GM21360 (cell line): ENCODE results near the gene COA1.
"Not testable (repeated sequence)": the region's sequence is repeated elsewhere in the genome, so short reads cannot be mapped to it uniquely, and the experiment has no call there.

Experiments used
- ATAC-seq: cut with Tn5 transposase; IDR thresholded peaks from one replicate; pipeline ENCODE4 v1.9.1; 2021; ENCODE audit warnings: mild to moderate bottlenecking, moderate library complexity; ENCODE audit not compliant: unreplicated experiment

Gene COA1, protein sequence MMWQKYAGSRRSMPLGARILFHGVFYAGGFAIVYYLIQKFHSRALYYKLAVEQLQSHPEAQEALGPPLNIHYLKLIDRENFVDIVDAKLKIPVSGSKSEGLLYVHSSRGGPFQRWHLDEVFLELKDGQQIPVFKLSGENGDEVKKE

DNA sequence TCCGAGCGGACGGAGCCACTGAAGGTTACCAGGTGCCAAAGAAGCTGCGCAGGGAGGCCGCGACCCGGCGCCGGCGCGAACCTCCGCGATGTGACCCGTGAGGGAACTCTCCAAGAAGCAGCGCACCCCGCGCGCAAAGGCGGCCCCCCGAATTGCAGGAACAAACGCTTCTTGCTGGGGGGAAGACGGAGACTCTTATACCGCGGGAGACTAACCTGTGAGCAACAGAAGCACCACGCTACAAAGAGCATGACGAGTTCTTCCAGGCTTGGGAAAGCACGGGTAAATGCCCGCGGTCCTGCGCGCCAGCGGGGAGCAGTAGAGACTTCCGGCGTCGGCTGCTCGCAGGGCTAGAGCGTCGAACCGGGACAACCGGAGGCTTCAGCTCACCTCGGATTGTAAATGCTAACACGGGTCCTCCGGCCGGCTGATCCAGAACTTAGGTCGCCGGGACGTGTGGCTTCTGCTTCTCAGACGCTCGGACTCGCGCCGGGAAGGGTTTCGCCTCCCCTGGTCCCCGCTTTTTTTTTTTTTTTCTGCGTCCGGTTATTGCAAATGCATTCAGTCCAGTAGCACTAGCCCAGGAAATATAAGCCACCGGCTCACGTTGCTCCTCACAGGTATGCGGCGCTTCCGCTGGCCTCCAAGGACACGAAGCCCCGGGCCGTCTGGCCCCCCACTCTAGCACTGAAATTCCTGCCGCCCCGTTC is at the start of gene COA1:
TSS of gene COA1 (minus strand) at position 310 of the 710 bp plus-strand sequence. CDS start 80,909 bp downstream, outside the sequence.
- ATAC-seq, result peak; percentile 65

DNA sequence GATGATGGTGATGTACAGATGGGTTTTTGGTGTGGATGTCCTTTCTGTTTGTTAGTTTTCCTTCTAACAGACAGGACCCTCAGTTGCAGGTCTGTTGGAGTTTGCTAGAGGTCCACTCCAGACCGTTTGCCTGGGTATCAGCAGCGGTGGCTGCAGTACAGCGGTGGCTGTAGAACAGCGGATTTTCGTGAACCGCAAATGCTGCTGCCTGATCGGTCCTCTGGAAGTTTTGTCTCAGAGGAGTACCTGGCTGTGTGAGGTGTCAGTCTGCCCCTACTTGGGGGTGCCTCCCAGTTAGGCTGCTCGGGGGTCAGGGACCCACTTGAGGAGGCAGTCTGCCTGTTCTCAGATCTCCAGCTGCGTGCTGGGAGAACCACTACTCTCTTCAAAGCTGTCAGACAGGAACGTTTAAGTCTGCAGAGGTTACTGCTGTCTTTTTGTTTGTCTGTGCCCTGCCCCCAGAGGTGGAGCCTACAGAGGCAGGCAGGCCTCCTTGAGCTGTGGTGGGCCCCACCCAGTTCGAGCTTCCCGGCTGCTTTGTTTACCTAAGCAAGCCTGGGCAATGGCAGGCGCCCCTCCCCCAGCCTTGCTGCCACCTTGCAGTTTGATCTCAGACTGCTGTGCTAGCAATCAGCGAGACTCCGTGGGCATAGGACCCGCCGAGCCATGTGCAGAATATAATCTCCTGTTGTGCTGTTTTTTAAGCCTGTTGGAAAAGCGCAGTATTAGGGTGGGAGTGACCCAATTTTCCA is 49.1 kb upstream of the COA1 start:
- ATAC-seq, result not testable (repeated sequence)

DNA sequence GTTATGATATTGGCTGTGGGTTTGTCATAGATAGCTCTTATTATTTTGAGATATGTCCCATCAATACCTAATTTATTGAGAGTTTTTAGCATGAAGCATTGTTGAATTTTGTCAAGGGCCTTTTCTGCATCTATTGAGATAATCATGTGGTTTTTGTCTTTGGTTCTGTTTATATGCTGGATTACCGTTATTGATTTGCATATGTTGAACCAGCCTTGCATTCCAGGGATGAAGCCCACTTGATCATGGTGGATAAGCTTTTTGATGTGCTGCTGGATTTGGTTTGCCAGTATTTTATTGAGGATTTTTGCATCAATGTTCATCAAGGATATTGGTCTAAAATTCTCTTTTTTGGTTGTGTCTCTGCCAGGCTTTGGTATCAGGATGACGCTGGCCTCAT is 45.9 kb upstream of the COA1 start:
- ATAC-seq, result not testable (repeated sequence)

DNA sequence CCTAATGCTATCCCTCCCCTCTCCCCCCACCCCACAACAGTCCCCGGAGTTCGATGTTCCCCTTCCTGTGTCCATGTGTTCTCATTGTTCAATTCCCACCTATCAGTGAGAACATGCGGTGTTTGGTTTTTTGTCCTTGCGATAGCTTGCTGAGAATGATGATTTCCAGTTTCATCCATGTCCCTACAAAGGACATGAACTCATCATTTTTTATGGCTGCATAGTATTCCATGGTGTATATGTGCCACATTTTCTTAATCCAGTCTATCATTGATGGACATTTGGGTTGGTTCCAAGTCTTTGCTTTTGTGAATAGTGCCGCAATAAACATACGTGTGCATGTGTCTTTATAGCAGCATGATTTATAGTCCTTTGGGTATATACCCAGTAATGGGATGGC is 43.9 kb upstream of the COA1 start:
- ATAC-seq, result not testable (repeated sequence)

DNA sequence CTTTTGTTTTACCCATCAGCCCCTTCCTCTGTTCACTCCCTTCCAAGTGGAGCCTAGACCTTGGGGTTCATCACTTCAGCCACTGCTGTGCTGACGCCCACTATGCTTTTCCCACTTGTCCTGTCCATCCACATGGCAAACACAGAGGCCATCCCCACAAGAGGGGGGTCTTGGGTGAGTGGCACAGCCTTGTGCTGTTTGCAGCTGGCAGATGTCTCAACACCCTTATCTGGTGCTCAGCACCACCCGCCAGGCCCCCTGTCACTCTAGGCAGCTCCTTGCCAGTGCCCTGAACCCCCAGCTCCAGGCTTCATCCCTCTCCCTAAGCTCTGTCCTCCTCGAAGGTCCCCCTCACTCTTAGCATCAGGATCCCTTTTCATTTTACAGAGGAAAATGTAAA is 42.2 kb upstream of the COA1 start:
- no peak for ATAC-seq

DNA sequence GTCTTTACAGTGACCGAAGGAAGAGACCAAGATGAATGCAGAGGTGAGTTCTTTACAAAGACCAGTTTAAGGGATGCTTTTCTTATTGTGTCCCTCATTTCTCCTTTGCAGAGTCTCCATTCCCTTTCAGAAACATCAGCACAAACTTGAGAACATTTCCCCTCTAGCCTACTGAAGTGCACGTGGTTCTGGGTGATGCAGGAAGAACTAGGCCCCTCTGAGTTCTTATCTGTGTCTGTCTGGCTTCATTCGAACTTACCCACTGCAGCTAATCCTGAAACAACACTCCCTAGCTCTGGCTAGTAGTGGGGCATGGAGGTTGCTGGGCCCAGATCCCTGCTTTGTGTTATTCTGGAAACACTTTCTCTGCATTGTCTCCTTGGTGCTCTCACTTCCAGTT is 41.8 kb upstream of the COA1 start:
- ATAC-seq, result no peak

DNA sequence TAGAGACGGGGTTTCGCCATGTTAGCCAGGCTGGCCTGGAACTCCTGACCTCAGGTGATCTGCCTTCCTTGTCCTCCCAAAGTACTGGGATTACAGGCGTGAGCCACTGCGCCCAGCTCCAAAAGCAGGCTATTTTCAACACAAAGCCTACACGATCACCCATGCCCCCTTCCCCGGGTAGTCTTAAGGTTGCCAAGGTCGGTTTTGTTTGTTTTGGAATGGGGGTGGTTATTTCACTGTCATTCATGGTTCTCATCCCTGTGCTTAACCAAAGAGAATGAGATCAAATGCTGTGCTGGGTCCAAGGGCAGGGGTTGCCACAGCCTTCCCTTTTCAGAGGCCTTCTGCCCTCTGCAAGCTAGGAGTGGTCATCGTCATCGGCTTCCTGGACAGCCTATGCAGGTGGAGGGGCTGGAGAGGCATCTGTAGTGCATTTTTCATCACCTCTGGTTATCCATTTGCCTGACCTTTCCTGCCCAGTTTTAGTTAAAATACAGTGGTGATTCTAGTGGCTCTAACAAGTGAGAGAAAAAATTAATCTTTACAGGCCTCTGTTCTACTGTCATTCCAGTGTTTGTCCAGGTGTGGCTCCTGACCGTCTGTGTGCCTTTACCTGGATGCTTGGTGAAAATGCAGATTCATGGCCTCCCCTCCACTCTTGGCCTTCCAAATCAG is 40.6 kb upstream of the COA1 start:
- no peak for ATAC-seq

DNA sequence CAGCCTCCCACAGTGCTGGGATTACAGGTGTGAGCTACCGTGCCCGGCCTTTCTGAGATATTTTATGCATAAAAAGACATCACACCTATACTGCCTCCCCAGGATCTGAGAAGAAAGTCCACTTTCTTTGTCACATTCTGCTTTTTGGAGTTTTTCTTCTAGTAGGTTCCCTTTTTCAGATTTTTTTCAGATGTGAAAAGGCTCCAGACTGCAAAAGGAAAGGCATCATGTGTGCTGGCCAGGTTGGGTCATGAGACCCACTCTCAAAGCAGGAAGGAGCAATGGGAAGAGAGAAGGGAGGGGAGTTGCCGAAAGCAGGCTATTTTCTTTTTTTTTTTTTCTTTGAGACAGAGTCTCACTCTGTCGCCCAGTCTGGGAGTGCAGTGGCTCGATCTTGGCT is 40.0 kb upstream of the COA1 start:
- ATAC-seq, result no peak

DNA sequence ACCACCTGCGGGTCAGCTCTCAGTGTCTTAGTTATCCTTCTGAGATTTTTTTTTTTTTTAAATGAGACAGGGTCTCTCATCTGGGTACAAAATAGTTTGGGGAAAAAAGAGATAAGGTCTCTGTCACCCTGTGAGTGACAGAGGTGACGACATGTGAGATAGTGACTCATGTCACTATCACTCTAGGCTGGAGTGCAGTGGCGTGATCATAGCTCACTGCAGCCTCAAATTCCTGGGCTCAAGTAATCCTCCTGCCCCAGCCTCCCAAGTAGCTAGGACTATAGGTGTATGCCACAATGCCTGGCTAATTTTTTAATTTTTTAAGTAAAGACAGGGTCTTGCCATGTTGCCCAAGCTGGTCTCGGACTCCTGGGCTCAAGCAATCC is 39.6 kb upstream of the COA1 start:
- ATAC-seq, result no peak

DNA sequence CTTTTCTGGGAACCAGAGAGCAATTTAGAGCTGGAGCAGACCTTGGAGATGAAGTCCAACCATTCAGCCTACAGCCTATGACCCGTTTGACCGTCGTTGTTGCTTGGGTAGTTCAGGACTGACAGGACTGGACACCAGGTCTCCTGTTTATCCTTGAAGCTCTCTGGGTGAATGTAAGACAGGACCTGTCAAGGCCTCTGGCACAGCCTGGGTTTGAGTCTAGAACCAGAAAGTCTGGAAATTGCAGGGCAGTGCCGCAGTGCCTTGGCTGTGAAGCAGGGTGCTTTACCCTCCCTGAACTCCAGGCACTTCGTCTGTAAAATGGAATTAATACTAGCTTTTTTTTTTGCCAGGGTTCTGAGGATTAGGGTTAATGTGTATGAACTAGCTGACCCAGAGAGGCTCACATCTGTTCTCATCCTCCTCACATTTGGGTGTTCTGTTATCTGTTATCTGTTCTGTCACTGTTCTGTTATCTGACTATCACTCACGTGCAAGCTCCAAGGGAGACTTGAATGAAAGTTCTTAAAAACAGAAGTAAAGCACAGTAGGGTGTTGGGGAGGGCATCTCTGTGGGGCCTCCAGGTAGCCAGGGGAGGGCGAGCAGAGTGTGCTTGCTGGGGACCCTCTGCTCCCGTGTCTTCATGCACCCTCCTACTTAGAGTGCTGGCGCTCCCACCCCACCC is 39.0 kb upstream of the COA1 start:
- ATAC-seq, result no peak

DNA sequence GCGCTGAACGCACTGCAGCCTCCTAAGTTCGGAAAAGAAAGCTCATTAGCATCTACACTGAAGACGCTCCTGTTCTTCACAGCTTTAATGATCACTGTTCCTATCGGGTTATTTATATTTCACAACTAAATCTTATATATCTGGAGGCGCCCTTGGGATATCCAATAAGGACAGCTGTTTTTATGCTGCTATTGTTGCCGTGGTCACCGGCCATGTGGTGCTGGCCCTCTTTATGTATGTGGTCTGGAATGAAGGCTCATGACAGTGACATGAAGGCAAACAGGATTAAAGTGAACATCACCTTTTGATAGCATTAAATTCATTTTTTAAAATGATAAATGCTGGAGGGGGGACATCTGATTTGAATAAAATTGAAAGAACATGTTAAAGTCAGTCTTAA is 38.0 kb upstream of the COA1 start:
- ATAC-seq, result no peak

DNA sequence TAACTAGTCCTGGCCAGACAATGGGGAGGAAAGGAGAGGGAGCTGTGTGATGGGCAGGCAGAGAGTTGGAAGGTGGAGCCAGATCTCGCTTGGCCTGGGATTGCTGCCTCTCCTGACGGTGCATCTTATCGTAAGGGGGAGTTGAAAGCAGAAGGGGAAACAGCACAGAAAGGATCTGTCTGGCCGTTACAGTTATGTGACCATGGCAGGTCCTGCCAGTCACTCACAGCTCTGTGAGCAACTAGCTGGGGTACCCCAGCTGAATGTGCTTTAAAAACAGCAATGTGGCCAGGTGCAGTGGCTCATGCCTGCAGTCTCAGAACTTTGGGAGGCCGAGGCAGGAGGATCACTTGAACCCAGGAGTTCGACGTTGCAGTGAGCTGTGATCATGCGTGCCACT is 37.2 kb upstream of the COA1 start:
- ATAC-seq, result no peak

DNA sequence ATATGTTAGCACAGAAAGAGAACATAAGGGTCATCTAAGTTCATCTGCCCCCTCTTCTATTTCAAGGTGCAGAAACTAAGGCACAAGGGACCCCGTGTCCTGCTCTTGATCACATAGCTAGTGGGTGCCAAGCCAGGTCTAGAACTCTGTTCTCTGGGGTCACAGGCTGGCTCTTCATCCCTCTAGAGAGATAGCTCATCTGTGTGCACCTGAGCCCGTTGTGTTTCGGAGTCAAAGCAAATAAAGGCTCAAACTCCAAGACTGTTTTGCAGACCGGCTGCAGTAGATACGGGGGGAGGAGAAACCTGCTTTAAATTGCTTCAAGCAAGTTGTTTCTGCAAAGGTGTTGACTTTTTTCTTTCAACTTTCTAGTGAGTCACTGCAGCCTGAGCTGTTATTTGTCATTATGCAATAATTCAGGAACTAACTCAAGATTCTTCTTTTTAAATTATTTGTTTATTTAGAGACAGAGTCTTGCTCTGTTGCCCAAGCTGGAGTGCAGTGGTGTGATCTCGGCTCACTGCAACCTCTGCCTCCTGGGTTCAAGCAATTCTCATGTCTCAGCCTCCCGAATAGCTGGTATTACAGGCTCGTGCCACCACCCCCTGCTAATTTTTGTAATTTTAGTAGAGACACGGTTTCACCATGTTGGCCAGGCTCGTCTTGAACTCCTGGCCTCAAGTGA is 35.6 kb upstream of the COA1 start:
- no peak for ATAC-seq

DNA sequence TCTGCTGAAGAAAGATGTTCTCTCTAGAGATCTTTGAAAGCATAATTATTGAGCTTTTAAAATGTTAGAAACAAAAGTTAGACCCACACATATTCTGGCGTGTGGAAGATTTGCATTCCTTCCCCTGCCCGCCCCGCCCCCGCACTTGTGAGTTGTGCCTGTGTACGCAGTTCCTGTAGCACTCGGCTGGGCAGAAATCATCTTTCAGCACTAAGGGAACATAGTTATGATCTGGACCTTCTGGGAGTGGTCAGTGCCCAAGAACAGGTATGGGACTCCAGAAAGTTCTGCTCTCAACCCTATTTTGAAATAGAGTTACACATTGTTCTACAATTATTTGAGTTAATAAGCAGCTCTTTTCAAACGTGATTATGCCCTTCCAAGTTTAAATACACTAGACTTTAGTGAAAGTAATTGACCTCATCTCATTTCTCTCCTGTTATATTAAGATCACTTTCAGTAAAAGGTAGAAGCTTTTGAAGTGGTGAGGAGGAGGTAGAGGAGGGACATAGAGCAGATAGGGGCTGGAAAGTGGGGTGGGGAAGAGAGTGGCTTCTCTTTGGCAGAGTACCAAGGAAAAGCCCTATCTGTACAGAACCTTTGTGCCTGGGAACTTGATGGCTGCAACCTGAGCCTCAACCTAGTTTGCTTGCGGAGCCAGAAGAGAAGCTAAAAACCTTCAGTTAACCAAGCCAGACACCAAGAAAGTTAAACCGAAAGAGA is 34.9 kb upstream of the COA1 start:
- peak; percentile 55 for ATAC-seq

DNA sequence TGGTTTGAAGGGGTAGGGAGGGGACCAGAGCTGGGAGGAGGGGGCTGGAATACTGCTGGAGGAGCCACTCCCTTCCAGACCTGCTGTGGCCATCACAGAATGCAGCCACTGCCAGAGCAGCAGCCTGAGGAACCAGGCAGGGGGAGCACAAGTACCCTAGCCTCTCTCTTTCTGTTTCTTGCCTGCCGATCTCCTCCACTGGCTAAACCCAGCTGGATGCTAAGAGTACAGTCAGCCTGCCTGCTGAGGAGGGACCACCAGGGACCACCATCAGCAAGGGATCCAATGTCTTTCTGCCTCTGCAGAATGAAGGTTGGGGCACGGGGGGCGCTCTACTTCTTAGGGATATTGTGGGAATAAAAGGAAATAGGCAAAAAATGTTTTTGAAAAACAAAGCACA is 33.9 kb upstream of the COA1 start:
- ATAC-seq, result no peak

DNA sequence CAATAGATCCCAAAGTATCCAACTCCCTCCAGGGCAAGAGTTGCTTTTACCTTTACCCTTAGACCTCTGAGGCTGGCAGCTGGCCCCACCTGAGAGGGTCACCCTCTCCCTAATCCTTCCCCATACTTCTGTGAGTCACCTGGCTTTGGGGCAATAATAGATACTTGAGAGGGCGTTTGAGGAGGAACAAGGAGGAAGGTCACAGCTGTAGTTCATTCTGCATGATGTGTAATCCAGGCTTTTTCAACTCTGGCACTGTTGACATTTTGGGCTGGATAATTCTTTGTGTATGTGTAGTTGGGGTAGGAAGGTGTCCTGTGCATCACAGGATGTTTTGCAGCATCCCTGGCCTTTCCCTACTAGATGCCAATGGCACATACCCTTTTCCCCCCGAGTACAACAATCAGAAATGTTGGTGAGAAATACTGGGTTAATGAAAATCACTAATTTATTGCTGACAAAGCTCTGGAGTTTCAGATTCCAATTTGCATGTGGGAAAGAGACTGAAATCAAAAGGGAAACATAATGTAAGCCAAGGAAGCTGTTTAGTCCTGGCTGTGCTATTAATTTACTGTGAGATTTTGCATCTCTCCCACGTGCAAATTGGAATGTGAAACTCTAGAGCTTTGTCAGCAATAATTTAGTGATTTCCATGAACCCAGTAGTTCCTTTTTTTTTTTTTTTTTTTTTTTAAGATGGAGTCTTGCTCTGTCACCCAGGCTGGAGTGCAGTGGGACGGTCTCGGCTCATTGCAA is 32.8 kb upstream of the COA1 start:
- ATAC-seq, result no peak

DNA sequence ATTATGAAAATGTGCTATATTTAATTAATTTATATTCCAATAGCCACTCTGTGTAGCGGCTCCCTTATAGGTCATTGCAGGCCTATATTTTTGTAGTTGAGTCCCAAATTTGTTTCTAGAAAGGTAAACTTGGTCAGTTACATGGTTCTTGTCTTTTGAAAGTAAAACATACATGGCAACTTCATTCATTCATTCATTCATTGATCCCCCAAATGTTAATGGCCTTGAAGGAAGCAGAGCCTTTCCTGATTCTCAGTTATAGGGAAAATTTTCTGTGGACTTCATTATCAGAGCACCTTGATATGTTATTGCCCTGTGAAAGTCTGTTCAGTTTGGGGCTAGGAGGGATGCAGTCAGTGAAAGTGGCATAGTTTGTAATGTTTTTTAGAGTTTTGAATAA is 32.1 kb upstream of the COA1 start:
- ATAC-seq, result no peak

DNA sequence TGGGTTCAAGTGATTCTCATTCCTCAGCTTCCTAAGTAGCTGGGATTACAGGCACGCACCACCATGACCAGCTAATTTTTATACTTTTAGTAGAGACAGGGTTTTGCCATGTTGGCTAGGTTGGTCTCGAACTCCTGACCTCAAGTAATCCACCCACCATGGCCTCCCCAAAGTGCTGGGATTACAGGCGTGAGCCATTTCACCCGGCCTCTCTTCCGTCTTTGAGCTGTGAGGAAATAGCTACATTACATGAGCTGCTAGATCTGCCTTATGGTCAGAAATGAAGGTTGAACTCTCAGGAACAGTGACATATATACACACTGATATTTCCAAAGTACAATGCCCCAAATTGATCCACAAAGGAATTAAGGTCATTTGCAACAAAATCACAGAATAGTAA is 31.5 kb upstream of the COA1 start:
- ATAC-seq, result no peak
